Stimulated activated CD4-positive, alpha-beta T cell treated with anti-CD3 and anti-CD28 coated beads, Interleukin-1b, Interleukin-23, amount 100 ng/mL, for 4 hours (primary cell): Measurements from ENCODE around the gene TTC1.
"Not testable (repeated sequence)": the region's sequence is repeated elsewhere in the genome, so short reads cannot be mapped to it uniquely, and the experiment has no call there.

Source experiments
- DNase-seq, 2 donors: peaks; one replicate each; pipeline ENCODE4 v3.0.0-alpha.2; 2020; ENCODE audit warnings: low read depth in 2 of 2

TTC1 gene

GRCh38 chr5:160039810-160040470, 31.0 kb downstream of the TTC1 start:
- DNase-seq = no peak

GRCh38 chr5:160040471-160040835, 31.5 kb downstream of the TTC1 start:
- DNase-seq = no peak

GRCh38 chr5:160042671-160043070, 33.7 kb downstream of the TTC1 start:
- DNase-seq = no peak

GRCh38 chr5:160044391-160044804, 35.5 kb downstream of the TTC1 start:
- no peak for DNase-seq

GRCh38 chr5:160044967-160045366, 36.0 kb downstream of the TTC1 start:
- no peak for DNase-seq

- DNase-seq = no peak
These were observed 38.5 kb downstream of the TTC1 start for GRCh38 chr5:160047423-160047822.

GRCh38 chr5:160048131-160048530, 39.2 kb downstream of the TTC1 start:
- DNase-seq = no peak

GRCh38 chr5:160049099-160049498, 40.2 kb downstream of the TTC1 start:
- no peak for DNase-seq

GRCh38 chr5:160054047-160054446, 45.1 kb downstream of the TTC1 start:
- no peak for DNase-seq

- no peak for DNase-seq
These were observed 45.9 kb downstream of the TTC1 start for GRCh38 chr5:160054831-160055230.

GRCh38 chr5:160057256-160057655, 48.3 kb downstream of the TTC1 start:
- DNase-seq = no peak

- DNase-seq = no peak
These were observed 51.1 kb downstream of the TTC1 start for GRCh38 chr5:160060001-160060400.

- no peak for DNase-seq
These were observed 52.8 kb downstream of the TTC1 start for GRCh38 chr5:160061770-160062169.

- no peak for DNase-seq
These were observed 55.5 kb downstream of the TTC1 start for GRCh38 chr5:160064417-160064810.

GRCh38 chr5:160064995-160065614, 56.2 kb downstream of the TTC1 start:
- no peak for DNase-seq

- not testable (repeated sequence) for DNase-seq
These were observed 60.2 kb downstream of the TTC1 start for GRCh38 chr5:160069120-160069519.

GRCh38 chr5:160071516-160071915, 62.6 kb downstream of the TTC1 start:
- no peak for DNase-seq

GRCh38 chr5:160071916-160072315, 63.0 kb downstream of the TTC1 start:
- no peak for DNase-seq

GRCh38 chr5:160075073-160075472, 66.1 kb downstream of the TTC1 start:
- no peak for DNase-seq

- no peak for DNase-seq
These were observed 68.1 kb downstream of the TTC1 start for GRCh38 chr5:160076997-160077396.

- DNase-seq = no peak
These were observed 70.8 kb downstream of the TTC1 start for GRCh38 chr5:160079753-160080152.

- DNase-seq = no peak
These were observed 72.6 kb downstream of the TTC1 start for GRCh38 chr5:160081495-160081894.

GRCh38 chr5:160082614-160083500, 73.9 kb downstream of the TTC1 start:
- no peak for DNase-seq
